Stimulated activated CD8-positive, alpha-beta memory T cell treated with anti-CD3 and anti-CD28 coated beads, Interleukin-12 subunit alpha, Interleukin-12 subunit beta, amount 100 ng/mL, for 1 hour (primary cell): ENCODE data around the gene MASP2.
"Not testable (repeated sequence)": the region's sequence is repeated elsewhere in the genome, so short reads cannot be mapped to it uniquely, and the experiment has no call there.

Experiments
- DNase-seq: peaks from one replicate; pipeline ENCODE4 v3.0.0-alpha.2; 2020; ENCODE audit warnings: low read depth

The MASP2 gene

DNA sequence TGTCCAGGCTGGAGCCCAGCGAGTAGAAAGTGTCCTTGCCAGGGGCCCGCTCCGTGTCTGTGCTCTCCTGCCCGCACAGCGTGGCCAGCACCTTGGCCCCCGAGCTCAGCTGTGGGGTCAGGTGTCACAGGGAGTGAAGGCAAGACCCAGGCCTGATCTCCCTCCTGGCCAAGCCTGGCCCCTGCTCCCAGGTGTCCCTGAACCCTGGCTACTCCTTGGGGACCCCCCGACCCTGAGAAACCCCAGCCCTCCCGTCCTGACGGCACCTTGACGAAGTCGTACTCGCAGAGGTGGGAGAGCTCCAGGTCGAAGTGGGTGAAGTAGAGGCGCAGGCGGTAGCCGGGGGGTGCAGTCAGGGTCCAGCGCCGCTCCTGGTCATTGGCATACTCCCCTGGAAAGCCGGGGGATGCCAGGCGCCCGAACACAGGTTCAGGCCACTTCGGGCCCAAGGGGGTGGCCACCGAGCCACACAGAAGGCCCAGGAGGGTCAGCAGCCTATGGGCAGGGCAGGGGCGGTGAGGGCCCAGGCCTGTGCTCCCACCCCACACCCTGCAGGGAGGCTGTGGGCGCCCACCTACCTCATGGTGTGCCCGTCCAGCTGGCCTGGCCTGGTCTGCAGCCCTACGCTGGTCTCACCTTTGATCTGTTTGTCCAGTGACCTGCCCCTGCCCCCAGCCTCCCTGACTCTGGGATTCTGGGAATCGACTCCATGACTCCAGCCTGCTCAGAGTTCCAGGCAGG is at the start of gene MASP2:
MASP2 (minus strand) TSS at position 615 of the 741 bp plus-strand sequence; CDS start at position 583, 32 bp downstream.
- no peak for DNase-seq

- DNase-seq = not testable (repeated sequence)
These were observed 36.7 kb upstream of the MASP2 start for GRCh38 chr1:11083784-11084183.

GRCh38 chr1:11080931-11081330 is 33.9 kb upstream of the MASP2 start:
- no peak for DNase-seq

GRCh38 chr1:11078631-11079030 is 31.6 kb upstream of the MASP2 start:
- DNase-seq = no peak

DNA sequence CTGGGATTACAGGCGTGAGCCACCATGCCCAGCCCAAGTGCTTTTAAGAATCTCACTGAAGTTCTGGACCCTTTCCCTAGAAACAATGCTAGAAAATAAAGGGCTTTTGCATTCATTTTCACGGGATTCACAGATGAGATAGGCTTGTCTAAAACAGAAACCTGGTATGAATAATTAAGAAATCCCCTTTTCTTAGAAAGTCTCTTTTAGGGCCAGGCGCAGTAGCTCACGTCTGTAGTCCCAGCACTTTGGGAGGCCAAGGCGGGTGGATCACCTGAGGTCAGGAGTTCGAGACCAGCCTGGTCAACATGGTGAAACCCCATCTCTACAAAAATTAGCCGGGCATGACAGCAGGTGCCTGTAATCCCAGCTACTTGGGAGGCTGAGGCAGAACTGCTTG is 26.4 kb upstream of the MASP2 start:
- DNase-seq = not testable (repeated sequence)

GRCh38 chr1:11072216-11072917 is 25.3 kb upstream of the MASP2 start:
- no peak for DNase-seq

DNA sequence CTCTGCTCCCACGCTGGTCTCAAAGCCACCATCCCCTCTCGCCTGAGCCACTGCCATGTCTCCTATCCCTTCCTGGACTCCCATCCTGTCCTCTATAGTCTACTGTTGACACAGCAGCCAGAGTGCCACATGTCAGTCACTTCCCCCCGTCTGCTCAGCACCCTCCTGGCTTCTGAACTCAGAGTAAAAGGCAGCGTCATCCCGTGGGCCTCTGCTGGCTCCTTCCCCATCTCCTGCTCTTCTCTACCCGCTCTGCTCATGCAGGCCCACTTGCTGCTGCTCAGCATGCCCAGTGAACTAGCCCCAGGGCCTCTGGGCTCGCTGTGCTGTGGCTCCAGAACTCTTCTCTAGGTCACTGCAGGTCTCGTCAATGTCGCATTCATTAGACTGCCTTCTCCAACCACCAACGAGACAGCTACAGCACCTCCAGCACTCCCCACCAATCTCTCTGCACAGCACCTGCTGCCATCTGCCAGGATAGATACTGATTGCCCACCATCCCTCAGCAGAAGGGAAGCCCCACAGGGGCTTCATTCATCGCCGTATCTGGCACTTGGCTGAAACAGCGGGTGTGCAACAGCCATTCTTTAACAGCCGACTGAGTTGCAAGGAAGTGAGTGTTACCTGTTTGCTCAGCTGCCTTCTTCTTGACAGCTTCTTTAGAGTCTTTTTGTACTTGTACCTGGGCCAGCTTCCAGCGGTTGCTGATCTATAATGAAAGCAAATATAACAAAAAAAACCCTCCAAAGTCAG is 24.6 kb upstream of the MASP2 start:
- DNase-seq = no peak

DNA sequence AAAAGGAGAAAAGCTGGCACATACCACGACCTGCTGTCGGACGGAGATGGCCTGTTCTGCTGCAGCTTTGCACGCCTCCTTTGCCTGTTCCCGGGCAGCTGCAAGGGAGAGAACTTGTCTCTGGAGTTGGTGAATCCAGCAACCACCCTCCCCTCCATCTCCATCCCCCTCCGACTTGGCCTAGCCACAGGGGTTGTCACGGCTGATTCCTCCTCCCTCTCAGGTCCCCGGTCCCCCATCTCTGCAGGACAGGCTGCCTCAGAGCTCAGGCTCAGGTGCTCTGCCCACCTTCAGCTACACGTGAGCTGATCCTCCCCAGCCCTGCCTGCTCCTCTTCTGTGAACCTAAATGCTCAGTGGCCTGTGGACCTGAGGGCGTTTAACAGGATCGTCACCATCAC is 23.8 kb upstream of the MASP2 start:
- DNase-seq = no peak

GRCh38 chr1:11068600-11069473 is 21.8 kb upstream of the MASP2 start:
- DNase-seq = no peak

GRCh38 chr1:11067716-11068599 is 20.9 kb upstream of the MASP2 start:
- no peak for DNase-seq

GRCh38 chr1:11065796-11066195 is 18.8 kb upstream of the MASP2 start:
- DNase-seq = no peak

- no peak for DNase-seq
These were observed 17.9 kb upstream of the MASP2 start for GRCh38 chr1:11064942-11065341.

DNA sequence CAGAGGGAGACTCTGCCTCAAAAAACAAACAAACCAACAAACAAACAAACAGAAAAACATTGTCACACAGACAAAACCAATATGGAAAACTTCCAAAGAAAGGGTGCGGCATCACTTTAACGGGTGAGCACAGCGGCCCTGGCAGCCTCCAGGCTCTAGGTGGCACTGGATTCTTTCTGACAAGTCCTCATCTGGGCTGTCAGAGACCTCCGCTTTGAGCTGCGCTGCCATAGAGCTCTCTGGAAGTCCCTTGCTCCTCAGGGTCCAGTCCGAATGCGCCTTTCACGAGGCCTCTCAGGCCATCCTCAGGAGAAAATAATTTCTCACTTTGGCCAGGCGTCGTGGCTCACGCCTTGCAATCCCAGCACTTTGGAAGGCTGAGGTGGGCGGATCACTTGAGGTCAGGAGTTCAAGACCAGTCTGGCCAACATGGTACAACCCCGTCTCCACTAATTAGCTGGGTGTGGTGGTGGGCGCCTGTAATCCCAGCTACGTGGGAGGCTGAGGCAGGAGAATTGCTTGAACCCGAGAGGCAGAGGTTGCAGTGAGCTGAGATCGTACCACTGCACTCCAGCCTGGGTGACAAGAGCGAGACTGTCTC is 17.0 kb upstream of the MASP2 start:
- DNase-seq = not testable (repeated sequence)

DNA sequence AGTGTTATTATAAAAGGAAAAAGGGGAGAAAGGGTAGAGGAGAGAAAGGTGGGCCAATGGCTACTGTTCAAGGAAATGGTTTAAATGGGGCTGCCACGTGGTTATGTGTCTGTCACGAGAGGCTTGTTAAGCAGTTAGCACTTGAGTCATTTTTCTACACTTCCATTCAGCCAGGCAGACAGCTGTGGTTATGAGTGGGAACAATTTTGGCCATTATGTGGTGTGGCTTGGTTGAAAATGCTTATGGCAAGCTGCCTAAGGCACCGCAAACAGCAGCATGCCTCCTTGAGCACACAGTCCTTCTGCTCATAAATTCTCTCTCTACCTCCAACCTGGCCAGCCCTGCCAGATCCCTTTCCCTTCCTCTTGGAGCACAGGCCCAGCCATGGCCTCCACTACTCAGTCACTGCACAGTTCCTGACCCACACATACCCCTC is 15.9 kb upstream of the MASP2 start:
- DNase-seq = no peak

GRCh38 chr1:11061652-11062365 is 14.8 kb upstream of the MASP2 start:
- no peak for DNase-seq

- DNase-seq = peak; percentile 75
These were observed 13.2 kb upstream of the MASP2 start, which contains the start of gene SRM for GRCh38 chr1:11059968-11060830. SRM (minus strand) TSS chr1:11060018; CDS start chr1:11059943, 75 bp downstream.

- no peak for DNase-seq
These were observed 12.3 kb upstream of the MASP2 start for GRCh38 chr1:11059155-11059967.
